Measurements from ENCODE around the gene SLK.

DNA sequence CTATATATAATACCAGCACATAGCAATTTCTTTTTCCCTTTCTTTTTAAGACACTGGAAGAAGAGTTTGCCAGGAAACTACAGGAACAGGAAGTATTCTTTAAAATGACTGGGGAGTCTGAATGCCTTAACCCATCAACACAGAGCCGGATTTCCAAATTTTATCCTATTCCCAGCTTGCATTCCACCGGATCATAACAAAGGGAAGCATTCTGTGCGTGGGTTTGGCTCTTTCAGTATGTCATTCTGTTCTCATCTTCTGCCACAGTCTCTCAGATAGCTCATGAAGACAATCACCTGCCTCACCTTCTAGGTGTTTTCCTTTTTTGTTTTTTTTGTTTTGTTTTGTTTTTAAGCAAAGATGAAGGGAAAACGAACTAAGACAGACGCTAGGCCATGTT, 58.6 kb downstream of the SLK start:
- TF ChIP-seq CTCF (IDR thresholded peaks at IDR 0.05; ENCODE audit: insufficient read depth, low read length, poor library complexity, severe bottlenecking) (no peak), EZH2phosphoT487 (conservative IDR thresholded peaks at IDR 0.05; ENCODE audit: low read length) (no peak)
